ENCODE results near the gene ASB13. TPM values are rescaled to one million over a fixed set of nuclear protein-coding genes. Genes with fewer than 3 reads are reported as not detected.

Gene ASB13
- total and polyA plus RNA-seq, 2 experiments from 2014 or later: 11.6 to 20.2 TPM

DNA sequence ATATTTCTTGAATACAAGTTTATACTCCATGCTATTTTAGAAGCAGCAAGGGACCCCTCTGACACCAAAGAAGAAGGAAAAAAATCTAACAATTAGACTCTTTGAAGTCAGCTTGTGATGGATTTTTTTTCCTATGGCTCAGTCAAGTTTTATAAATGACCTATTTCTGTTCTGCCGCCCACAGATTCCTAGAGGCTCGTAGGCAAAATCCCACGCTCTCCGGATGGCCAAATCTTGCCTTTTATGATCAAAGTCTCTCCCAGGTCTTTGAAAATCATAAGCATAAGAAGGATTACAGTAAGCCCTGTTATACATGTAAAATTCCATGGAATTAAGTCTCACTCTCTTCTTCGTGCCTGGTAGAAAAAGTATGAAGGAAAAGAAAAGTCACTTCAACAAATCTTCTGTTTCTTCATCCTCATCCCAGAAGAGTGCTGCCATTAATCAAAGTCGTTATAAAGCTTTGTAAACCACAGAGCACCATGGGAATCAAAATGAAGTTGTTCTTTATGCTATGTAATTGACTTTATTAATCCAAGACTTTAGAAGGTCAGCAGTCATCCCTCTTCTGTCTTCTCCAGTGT lies 33.1 kb downstream of the ASB13 start:
- Histone ChIP-seq H3K27me3 (ENCODE audit: insufficient read depth) (no peaks in the 10 kb centered on the region), H2AFZ (no peak overlapping the region), H3K4me3 (no peak overlapping the region), H3K27ac (ENCODE audit: low read depth) (no peak overlapping the region), H4K20me1 (replicated peaks; ENCODE audit: insufficient read depth) (no peaks in the 10 kb centered on the region), H3K4me2 (no peak overlapping the region), H3K4me1 (ENCODE audit: insufficient read depth) (peaks cover 5% of the 10 kb centered on the region; the same call in 1 of the 2 replicates), H3K79me2 (replicated peaks; ENCODE audit: insufficient read depth) (no peaks in the 10 kb centered on the region), H3K9me2 (ENCODE audit: insufficient read depth) (no peaks in the 10 kb centered on the region), H3K36me3 (ENCODE audit: insufficient read depth) (no peaks in the 10 kb centered on the region), H3F3A (replicated peaks; ENCODE audit: low read depth) (0 out of 2 replicates have a peak, but pooled peaks cover 8% of the 10 kb centered on the region)
- Mint-ChIP-seq H3K27ac (no peak overlapping the region), H3K36me3 (ENCODE audit: low read depth) (0 out of 3 replicates have a peak, but pooled peaks cover under 1% of the 10 kb centered on the region), H3K9me3 (no peaks in the 10 kb centered on the region), H3K4me1 (peaks cover 4% of the 10 kb centered on the region), H3K4me3 (no peak overlapping the region), H3K27me3 (ENCODE audit: insufficient read depth, low read depth, poor library complexity) (peaks cover 1% of the 10 kb centered on the region)
- no peak for TF ChIP-seq POLR2AphosphoS5 (IDR thresholded peaks at IDR 0.05; ENCODE audit: low read depth)
- TF ChIP-seq, protein P1, sequence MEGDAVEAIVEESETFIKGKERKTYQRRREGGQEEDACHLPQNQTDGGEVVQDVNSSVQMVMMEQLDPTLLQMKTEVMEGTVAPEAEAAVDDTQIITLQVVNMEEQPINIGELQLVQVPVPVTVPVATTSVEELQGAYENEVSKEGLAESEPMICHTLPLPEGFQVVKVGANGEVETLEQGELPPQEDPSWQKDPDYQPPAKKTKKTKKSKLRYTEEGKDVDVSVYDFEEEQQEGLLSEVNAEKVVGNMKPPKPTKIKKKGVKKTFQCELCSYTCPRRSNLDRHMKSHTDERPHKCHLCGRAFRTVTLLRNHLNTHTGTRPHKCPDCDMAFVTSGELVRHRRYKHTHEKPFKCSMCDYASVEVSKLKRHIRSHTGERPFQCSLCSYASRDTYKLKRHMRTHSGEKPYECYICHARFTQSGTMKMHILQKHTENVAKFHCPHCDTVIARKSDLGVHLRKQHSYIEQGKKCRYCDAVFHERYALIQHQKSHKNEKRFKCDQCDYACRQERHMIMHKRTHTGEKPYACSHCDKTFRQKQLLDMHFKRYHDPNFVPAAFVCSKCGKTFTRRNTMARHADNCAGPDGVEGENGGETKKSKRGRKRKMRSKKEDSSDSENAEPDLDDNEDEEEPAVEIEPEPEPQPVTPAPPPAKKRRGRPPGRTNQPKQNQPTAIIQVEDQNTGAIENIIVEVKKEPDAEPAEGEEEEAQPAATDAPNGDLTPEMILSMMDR (conservative IDR thresholded peaks at IDR 0.05; ENCODE audit: low read depth in 2 of 2): no peak
- TF ChIP-seq, protein P2, sequence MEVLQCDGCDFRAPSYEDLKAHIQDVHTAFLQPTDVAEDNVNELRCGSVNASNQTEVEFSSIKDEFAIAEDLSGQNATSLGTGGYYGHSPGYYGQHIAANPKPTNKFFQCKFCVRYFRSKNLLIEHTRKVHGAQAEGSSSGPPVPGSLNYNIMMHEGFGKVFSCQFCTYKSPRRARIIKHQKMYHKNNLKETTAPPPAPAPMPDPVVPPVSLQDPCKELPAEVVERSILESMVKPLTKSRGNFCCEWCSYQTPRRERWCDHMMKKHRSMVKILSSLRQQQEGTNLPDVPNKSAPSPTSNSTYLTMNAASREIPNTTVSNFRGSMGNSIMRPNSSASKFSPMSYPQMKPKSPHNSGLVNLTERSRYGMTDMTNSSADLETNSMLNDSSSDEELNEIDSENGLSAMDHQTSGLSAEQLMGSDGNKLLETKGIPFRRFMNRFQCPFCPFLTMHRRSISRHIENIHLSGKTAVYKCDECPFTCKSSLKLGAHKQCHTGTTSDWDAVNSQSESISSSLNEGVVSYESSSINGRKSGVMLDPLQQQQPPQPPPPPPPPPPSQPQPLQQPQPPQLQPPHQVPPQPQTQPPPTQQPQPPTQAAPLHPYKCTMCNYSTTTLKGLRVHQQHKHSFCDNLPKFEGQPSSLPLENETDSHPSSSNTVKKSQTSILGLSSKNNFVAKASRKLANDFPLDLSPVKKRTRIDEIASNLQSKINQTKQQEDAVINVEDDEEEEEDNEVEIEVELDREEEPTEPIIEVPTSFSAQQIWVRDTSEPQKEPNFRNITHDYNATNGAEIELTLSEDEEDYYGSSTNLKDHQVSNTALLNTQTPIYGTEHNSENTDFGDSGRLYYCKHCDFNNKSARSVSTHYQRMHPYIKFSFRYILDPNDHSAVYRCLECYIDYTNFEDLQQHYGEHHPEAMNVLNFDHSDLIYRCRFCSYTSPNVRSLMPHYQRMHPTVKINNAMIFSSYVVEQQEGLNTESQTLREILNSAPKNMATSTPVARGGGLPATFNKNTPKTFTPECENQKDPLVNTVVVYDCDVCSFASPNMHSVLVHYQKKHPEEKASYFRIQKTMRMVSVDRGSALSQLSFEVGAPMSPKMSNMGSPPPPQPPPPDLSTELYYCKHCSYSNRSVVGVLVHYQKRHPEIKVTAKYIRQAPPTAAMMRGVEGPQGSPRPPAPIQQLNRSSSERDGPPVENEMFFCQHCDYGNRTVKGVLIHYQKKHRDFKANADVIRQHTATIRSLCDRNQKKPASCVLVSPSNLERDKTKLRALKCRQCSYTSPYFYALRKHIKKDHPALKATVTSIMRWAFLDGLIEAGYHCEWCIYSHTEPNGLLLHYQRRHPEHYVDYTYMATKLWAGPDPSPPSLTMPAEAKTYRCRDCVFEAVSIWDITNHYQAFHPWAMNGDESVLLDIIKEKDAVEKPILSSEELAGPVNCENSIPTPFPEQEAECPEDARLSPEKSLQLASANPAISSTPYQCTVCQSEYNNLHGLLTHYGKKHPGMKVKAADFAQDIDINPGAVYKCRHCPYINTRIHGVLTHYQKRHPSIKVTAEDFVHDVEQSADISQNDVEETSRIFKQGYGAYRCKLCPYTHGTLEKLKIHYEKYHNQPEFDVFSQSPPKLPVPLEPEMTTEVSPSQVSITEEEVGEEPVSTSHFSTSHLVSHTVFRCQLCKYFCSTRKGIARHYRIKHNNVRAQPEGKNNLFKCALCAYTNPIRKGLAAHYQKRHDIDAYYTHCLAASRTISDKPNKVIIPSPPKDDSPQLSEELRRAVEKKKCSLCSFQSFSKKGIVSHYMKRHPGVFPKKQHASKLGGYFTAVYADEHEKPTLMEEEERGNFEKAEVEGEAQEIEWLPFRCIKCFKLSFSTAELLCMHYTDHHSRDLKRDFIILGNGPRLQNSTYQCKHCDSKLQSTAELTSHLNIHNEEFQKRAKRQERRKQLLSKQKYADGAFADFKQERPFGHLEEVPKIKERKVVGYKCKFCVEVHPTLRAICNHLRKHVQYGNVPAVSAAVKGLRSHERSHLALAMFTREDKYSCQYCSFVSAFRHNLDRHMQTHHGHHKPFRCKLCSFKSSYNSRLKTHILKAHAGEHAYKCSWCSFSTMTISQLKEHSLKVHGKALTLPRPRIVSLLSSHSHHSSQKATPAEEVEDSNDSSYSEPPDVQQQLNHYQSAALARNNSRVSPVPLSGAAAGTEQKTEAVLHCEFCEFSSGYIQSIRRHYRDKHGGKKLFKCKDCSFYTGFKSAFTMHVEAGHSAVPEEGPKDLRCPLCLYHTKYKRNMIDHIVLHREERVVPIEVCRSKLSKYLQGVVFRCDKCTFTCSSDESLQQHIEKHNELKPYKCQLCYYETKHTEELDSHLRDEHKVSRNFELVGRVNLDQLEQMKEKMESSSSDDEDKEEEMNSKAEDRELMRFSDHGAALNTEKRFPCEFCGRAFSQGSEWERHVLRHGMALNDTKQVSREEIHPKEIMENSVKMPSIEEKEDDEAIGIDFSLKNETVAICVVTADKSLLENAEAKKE (CRISPR knock-in tag; IDR thresholded peaks at IDR 0.05): no peak
- TF ChIP-seq, protein P3, sequence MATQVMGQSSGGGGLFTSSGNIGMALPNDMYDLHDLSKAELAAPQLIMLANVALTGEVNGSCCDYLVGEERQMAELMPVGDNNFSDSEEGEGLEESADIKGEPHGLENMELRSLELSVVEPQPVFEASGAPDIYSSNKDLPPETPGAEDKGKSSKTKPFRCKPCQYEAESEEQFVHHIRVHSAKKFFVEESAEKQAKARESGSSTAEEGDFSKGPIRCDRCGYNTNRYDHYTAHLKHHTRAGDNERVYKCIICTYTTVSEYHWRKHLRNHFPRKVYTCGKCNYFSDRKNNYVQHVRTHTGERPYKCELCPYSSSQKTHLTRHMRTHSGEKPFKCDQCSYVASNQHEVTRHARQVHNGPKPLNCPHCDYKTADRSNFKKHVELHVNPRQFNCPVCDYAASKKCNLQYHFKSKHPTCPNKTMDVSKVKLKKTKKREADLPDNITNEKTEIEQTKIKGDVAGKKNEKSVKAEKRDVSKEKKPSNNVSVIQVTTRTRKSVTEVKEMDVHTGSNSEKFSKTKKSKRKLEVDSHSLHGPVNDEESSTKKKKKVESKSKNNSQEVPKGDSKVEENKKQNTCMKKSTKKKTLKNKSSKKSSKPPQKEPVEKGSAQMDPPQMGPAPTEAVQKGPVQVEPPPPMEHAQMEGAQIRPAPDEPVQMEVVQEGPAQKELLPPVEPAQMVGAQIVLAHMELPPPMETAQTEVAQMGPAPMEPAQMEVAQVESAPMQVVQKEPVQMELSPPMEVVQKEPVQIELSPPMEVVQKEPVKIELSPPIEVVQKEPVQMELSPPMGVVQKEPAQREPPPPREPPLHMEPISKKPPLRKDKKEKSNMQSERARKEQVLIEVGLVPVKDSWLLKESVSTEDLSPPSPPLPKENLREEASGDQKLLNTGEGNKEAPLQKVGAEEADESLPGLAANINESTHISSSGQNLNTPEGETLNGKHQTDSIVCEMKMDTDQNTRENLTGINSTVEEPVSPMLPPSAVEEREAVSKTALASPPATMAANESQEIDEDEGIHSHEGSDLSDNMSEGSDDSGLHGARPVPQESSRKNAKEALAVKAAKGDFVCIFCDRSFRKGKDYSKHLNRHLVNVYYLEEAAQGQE (IDR thresholded peaks at IDR 0.05; ENCODE audit: unreplicated experiment): no peak
- TF ChIP-seq NANOG (IDR thresholded peaks at IDR 0.05; ENCODE audit: borderline replicate concordance): no peak
- TF ChIP-seq EZH2phosphoT487 (IDR thresholded peaks at IDR 0.05; ENCODE audit: unreplicated experiment): no peak
- TF ChIP-seq JUNB (IDR thresholded peaks at IDR 0.05; ENCODE audit: unreplicated experiment): no peak
- no peak for TF ChIP-seq ZNF114 (CRISPR knock-in tag; IDR thresholded peaks at IDR 0.05)
- ATAC-seq (no peak), DNase-seq (ENCODE audit: low spot score) (no peak)

Measured in GM23338 (cell line).